Measurements from ENCODE around the gene ADH4.
A peak's percentile ranks its signal among the peaks of the same experiment; 100 is the strongest.
"Not testable (repeated sequence)": the region's sequence is repeated elsewhere in the genome, so short reads cannot be mapped to it uniquely, and the experiment has no call there.

The ADH4 gene

GRCh38 chr4:99131378-99131777 lies 12.7 kb downstream of the ADH4 start:
- DNase-seq, result no peak

DNA sequence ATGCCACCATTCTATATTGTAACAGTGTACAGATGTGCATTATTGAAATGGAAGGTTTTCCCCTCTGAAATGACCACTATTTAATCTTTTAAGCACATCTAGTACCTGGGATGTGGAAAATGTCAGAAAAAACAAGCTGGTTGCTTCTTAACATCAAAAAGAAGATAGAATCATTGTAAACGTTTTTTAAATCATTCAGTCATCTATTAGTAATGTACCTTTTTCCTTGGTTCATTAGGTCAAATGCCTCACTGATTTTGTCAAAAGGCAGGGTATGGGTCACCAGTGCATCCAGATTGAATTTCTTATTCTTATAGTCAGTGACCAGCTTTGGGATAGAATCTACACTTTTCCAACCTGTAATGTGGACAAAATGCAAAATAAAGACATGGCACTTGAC lies 17.7 kb downstream of the ADH4 start:
- no peak for DNase-seq

GRCh38 chr4:99121008-99121407 lies 23.1 kb downstream of the ADH4 start:
- no peak for DNase-seq

DNA sequence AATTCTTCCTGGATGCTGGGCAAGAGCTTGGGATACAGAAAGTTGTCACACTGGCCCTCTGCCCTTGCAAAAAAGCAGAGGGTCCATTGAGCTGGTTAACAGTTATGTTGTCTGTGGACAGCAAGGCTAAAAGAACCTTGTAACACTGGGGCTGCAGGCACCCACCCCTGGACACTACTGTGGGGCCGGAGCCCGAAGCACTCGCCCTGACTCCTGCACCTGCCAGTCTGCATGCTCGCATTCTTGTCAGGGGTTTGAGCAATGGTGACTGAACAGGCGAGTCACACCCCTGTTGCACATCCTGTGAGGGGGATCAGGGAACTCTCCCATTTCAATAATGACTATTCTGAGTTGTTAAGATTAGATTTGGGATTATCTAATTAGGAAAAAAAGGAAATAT lies 23.6 kb downstream of the ADH4 start:
- DNase-seq, result no peak

GRCh38 chr4:99117876-99118693 lies 26.0 kb downstream of the ADH4 start:
- DNase-seq, result no peak

DNA sequence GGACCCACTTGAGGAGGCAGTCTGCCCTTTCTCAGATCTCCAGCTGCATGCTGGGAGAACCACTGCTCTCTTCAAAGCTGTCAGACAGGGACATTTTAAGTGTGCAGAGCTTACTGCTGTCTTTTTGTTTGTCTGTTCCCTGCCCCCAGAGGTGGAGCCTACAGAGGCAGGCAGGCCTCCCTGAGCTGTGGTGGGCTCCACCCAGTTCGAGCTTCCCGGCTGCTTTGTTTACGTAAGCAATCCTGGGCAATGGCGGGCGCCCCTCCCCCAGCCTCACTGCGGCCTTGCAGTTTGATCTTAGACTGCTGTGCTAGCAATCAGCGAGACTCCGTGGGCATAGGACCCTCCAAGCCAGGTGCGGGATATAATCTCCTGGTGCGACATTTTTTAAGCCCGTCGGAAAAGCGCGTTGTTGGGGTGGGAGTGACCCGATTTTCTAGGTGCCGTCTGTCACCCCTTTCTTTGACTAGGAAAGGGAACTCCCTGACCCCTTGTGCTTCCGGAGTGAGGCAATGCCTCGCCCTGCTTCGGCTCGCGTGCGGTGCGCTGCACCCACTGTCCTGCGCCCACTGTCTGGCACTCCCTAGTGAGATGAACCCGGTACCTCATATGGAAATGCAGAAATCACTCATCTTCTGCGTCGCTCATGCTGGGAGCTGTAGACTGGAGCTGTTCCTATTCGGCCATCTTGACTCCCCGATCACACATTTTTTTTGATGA lies 26.8 kb downstream of the ADH4 start:
- DNase-seq, result not testable (repeated sequence)

GRCh38 chr4:99109286-99109685 lies 34.8 kb downstream of the ADH4 start:
- not testable (repeated sequence) for DNase-seq

DNA sequence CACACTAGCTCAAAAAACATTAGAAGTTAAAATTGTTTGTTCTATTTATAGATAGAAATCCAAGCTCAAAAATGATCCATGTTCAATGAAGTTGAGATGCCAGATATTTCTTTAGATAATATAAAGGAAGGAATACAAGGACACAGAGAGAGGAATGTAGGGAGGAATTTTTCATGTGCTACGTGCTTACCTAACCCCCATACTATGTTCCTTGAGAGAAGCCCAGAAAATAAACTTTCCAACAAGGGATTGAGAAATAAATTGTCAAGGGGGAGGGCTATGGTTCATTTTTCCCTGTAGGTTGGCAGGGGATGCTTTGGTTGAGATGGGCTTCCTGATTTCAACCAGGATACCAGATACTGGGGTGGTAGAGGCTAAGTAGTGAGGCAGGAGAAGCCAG lies 39.9 kb downstream of the ADH4 start:
- no peak for DNase-seq

DNA sequence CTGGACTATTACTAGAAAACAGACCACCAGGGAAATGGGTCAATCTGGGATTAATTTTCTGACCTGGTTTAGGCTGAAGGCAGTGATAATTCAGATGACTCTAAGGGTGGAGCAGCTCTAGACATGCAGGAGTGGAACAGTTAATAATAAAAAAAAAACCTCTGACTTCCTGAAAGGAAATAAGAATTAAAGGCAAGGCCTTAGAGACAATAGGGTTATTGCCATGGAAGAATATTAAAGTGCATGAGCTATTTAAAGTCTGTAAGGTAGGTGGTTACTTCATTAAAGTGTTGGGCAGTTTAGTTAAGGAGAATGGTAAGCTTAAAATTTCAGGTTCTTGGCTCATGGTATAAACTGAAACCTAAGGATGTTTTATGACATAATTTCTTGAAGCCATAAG lies 40.9 kb downstream of the ADH4 start:
- no peak for DNase-seq

DNA sequence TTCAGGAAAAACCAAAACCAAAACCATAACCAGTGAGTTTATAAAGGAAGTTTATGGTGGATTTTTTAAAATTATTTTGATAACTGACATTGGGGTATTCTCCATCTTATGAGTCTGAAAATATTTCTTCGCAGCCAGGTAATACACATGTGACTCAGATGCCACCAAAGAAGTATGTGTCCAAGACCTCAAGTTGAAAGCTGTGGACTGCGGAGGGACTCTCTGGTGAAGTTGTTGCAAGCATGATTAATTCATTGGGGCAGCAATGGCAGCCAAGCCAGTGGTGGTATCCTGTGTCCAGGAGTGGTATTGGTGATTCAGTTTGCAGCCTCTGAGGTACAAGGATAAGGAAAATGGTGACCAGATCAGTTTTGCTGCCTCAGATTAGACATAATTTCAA lies 41.5 kb downstream of the ADH4 start:
- no peak for DNase-seq

DNA sequence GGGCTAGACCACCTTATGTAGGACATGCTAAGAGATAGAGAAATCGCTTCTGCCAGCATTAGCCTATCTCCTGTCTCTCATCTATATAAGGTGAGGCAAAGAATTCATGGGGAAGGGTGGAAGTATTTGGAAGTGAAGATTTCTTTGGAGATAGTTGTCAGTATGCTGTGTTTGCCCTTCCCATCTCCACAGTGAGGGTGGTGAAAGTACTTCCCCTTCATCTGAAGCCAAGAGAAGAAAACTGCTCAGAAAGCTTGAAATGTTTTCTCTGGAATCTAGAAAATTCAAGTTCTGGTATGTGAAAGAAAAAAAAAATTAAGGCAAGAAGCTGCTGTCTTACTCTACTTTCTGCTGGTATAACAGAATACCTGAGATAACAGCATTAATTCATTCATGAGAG lies 43.2 kb downstream of the ADH4 start:
- no peak for DNase-seq

GRCh38 chr4:99099814-99100213 lies 44.3 kb downstream of the ADH4 start:
- DNase-seq, result not testable (repeated sequence)

- no peak for DNase-seq
Observed at GRCh38 chr4:99099311-99099710, 44.8 kb downstream of the ADH4 start.

DNA sequence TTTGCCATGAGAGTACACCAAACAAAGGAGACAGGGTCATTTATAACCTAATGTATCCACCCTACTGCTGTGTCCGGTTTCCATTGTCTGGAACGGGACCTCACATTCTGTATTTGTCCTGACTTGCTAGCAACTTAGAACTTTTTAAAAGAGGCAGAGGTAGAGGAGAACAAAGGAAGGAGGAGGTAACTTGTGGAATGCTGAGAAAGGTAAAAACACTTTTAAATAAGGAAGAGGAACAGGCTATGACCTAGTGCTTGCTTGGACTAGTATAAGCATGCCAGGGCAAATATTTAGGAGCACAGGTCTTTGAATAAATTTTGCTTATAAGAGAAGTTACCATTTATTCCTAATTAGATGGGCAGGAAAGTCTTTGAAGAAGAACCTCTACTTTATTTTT lies 52.3 kb downstream of the ADH4 start:
- DNase-seq, result not testable (repeated sequence)

GRCh38 chr4:99091216-99091575 lies 52.9 kb downstream of the ADH4 start:
- DNase-seq, result no peak

DNA sequence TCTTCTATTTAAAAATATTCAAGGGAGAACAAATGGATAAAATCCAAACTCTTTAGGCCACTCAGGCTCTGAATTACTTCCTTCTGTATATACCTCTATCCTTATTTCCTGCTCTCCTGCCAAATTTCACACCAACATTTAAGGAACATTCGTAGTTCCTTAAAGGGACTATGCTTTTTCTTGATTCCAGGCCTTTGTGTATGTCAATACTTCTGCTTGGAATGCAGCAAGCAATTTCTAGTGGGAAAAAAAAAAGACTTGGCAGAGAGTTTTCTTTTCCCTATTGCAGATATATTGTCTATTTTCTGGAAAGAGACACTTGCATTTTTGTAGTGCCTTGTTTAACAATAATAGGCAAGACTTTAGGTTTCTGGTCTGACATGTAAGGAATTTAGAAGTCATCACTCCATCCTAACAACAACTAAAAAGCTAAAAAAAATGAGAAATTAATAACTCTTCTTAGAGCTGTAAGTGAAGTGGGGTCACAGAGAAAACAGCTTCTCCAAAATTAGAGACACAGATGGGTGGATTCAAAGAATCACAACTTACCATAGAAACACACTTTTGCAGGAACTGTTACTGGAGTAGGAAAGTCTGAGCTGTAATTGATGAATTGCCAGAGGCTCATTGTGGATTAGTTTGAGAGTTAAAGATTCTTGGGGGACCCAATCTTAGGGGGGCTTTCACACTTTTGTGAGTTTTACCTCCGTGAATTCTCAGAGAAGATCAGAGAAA lies 53.4 kb downstream of the ADH4 start:
- no peak for DNase-seq

- peak; percentile 14 for DNase-seq
Observed at GRCh38 chr4:99088481-99089365, 55.4 kb downstream of the ADH4 start, which contains the start of gene ADH5. Gene ADH5 (minus strand): TSS chr4:99088788. CDS start chr4:99088700, 88 bp downstream.

GRCh38 chr4:99088023-99088449 lies 56.1 kb downstream of the ADH4 start:
- no peak for DNase-seq

GRCh38 chr4:99084595-99084994 lies 59.5 kb downstream of the ADH4 start:
- DNase-seq, result no peak

DNA sequence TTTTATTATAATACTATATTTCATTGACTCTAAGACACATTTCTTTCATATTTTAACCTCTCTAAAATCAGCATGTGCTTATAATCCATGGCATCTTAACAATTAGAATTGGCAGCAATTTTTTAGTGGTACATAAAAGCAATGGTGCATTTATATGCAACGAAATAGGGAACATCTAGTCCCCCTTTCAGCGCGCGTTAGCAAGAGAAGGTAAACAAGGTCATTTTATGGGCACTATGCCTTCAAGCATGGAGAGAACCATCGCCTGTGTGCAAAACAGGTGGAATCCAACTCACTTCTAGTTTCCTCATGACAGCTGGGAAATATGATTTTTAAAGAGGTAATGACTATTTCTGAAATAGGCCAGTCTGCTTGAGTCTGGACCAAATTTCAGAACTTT lies 61.9 kb downstream of the ADH4 start:
- no peak for DNase-seq

DNA sequence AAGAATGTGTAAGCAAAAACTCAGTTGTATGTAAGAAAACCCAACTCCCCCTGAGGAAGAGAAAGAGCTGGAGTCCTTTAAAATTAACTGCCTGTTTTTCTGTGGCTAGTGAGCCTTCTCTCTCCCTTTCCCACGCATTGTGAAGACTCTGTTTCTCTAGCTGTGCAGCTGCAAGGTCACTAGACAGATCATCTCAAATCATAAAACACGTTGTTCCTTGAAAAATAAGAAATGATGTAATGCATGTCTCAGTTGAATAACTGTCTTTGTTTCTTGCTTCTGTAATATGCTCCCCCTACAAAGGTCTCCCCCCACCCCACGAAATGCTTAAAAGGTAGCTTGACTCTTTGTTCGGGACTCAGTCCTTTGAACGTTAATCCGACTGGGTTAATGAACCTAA lies 63.2 kb downstream of the ADH4 start:
- DNase-seq, result not testable (repeated sequence)

DNA sequence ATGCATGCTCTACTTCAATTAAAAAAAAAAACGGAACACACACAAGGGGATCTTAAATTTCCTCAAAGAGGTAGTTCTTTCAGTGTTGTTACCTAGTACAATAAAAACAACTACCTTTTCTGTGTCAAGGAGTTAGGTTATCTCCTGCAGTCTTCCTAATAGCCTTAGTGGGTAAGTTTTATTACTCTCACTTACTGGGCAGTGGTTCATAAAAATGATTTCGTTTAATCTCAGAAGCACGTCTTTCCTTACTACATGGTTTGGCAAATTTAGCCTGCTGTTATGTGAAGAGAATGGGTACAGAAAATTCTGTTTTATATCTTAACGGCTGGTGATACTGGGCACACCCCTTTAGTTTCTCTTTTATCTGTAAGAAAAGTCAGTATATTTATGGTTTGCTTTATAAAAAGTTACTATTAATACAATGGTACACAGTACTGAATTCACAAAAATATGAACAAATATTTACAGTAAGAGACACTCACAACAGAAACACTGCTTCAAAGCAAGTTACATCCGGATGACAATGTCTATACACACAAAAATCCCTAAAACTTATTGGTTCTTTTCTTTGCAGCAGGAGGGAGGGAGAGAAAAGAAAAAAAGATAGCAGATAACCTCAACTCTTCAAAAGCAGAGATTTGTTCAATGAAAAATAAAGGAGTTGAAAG lies 64.3 kb downstream of the ADH4 start:
- no peak for DNase-seq

Measured in NCI-H187 treated with DMSO at 0.1 percent for 48 hours (cell line).